ENCODE data around the gene ACADVL.

ACADVL gene

DNA sequence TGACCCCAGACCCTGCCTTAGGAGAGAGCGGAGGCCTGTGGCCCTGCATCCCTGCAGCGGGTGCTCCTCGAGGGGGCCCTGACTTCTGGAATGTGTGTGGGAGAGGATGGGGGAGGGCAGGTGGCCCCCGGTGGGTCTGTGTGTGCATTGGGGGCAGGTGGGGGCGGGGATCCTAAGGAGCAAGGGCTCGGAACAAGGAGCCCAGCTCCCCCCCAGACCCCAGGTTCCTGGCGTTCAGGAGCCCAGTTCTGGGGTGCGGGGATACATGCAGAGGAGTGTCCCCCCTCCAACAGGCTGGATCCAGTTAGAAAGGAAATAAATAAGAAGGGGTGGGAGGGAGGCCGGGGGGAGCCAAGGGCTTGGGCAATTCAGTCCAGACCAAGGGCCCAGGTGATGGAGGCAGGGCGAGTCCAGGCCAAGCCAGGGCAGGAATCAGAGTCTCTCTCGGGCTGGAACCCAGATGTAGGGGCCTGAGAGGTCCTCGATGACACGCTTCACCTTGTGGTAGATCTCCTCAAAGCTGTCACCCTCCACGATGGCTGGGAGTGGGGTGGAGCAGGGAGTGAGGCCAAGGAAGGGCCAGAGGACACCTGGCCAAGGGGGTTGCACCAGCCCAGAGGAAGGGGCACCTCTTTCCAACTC lies 29.3 kb upstream of the ACADVL start:
- no peak overlapping the region for H3K4me3 ChIP-seq (ENCODE audit: low read depth, low read length, poor library complexity, severe bottlenecking)
- H3K9me3 ChIP-seq (ENCODE audit: low read length), result no peaks in the 10 kb centered on the region
- no peaks in the 10 kb centered on the region for H3F3A ChIP-seq (ENCODE audit: insufficient read depth, low read length)
- H4K20me1 ChIP-seq (ENCODE audit: insufficient read depth, low read length), result no peaks in the 10 kb centered on the region
- no peak overlapping the region for H2AFZ ChIP-seq (ENCODE audit: low read length)
- H3K4me1 ChIP-seq (ENCODE audit: insufficient read depth, low read length, severe bottlenecking), result no peaks in the 10 kb centered on the region
- H3K9me2 ChIP-seq (ENCODE audit: low read depth, low read length), result no peaks in the 10 kb centered on the region
- peaks cover 7% of the 10 kb centered on the region; the same call in 1 of the 2 replicates for H3K27me3 ChIP-seq (ENCODE audit: insufficient read depth, low read length)
- no peak overlapping the region for H3K27ac ChIP-seq (ENCODE audit: low read depth, low read length, poor library complexity, severe bottlenecking)
- no peaks in the 10 kb centered on the region for H3K36me3 ChIP-seq (ENCODE audit: insufficient read depth, low read length)
- no peak for TF ChIP-seq EZH2 (IDR thresholded peaks at IDR 0.05; ENCODE audit: borderline replicate concordance, low read length)
- TF ChIP-seq, protein P1, sequence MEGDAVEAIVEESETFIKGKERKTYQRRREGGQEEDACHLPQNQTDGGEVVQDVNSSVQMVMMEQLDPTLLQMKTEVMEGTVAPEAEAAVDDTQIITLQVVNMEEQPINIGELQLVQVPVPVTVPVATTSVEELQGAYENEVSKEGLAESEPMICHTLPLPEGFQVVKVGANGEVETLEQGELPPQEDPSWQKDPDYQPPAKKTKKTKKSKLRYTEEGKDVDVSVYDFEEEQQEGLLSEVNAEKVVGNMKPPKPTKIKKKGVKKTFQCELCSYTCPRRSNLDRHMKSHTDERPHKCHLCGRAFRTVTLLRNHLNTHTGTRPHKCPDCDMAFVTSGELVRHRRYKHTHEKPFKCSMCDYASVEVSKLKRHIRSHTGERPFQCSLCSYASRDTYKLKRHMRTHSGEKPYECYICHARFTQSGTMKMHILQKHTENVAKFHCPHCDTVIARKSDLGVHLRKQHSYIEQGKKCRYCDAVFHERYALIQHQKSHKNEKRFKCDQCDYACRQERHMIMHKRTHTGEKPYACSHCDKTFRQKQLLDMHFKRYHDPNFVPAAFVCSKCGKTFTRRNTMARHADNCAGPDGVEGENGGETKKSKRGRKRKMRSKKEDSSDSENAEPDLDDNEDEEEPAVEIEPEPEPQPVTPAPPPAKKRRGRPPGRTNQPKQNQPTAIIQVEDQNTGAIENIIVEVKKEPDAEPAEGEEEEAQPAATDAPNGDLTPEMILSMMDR (IDR thresholded peaks at IDR 0.05; ENCODE audit: low read length), result no peak
- H3K9ac ChIP-seq (ENCODE audit: low read length), result no peak overlapping the region
- no peaks in the 10 kb centered on the region for H3K79me2 ChIP-seq (ENCODE audit: insufficient read depth, low read length)
- H3K4me2 ChIP-seq (ENCODE audit: low read length), result no peak overlapping the region

DNA sequence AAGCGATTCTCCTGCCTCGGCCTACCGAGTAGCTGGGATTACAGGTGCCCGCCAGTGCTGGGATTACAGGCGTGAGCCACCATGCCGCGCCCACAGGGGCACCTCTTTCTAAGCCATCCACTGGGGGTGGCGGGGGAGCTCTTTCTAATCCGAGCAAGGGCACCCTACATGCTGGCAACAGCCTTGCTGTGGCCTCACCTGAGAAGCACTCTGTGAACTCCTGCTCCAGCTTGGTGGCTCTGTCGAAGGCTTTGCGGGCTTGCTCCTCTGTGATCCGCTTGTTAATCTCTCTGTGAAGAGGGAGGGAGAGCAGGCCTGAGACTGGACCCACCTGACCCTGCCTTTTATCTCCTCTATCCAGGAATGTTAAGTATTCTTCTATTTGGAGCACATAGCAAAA lies 28.7 kb upstream of the ACADVL start:
- Histone ChIP-seq H3K9ac (ENCODE audit: low read length) (no peak overlapping the region), H3K9me2 (ENCODE audit: low read depth, low read length) (no peaks in the 10 kb centered on the region), H3K27me3 (ENCODE audit: insufficient read depth, low read length) (peaks cover 7% of the 10 kb centered on the region; the same call in 1 of the 2 replicates), H3K4me3 (ENCODE audit: low read depth, low read length, poor library complexity, severe bottlenecking) (no peak overlapping the region), H3K4me1 (ENCODE audit: insufficient read depth, low read length, severe bottlenecking) (no peaks in the 10 kb centered on the region), H3K4me2 (ENCODE audit: low read length) (no peak overlapping the region), H3K9me3 (ENCODE audit: low read length) (no peaks in the 10 kb centered on the region), H2AFZ (ENCODE audit: low read length) (no peak overlapping the region), H3K36me3 (ENCODE audit: insufficient read depth, low read length) (no peaks in the 10 kb centered on the region), H3K79me2 (ENCODE audit: insufficient read depth, low read length) (no peaks in the 10 kb centered on the region), H3K27ac (ENCODE audit: low read depth, low read length, poor library complexity, severe bottlenecking) (no peak overlapping the region), H3F3A (ENCODE audit: insufficient read depth, low read length) (no peaks in the 10 kb centered on the region), H4K20me1 (ENCODE audit: insufficient read depth, low read length) (no peaks in the 10 kb centered on the region)
- TF ChIP-seq, protein P1 (IDR thresholded peaks at IDR 0.05; ENCODE audit: low read length), result no peak
- TF ChIP-seq EZH2 (IDR thresholded peaks at IDR 0.05; ENCODE audit: borderline replicate concordance, low read length), result no peak

DNA sequence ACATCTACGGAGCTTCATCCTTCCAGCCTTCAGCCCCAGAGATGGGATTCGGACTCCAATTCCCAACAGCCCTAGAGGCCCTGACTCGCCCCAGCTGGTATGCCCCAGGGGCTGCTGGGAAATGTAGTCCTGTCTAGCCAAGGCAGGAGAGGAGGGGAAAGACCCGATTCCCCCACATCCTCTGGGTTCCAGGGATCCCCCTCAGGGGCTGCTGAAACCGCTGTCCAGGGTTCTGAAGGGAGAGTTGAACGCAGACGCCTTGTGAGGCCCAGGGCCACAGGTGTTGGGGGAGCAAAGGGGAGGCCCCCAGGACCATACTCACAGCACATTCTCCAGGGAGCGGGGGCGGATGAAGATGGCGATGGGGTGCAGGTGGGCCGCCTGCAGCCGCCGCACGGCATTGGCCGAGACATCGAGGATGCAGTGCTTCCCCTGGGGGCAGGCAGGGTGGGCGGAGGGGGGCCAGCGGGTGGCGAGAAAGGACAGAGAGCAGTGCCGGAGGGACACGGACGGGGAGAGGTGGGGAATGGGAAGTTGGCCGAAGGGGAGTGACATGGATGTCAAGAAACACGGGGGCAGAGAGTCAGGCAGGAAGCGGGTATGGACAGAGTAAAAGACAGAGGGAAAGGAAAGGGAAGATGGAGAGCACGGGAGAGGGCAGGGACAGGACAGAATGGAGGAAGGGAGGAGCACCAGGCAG lies 28.0 kb upstream of the ACADVL start:
- Histone ChIP-seq H3K4me3 (ENCODE audit: low read depth, low read length, poor library complexity, severe bottlenecking) (no peak overlapping the region), H3K9ac (ENCODE audit: low read length) (no peak overlapping the region), H4K20me1 (ENCODE audit: insufficient read depth, low read length) (no peaks in the 10 kb centered on the region), H3K27me3 (ENCODE audit: insufficient read depth, low read length) (peaks cover 7% of the 10 kb centered on the region; the same call in 1 of the 2 replicates), H3K9me3 (ENCODE audit: low read length) (no peaks in the 10 kb centered on the region), H3F3A (ENCODE audit: insufficient read depth, low read length) (no peaks in the 10 kb centered on the region), H3K36me3 (ENCODE audit: insufficient read depth, low read length) (no peaks in the 10 kb centered on the region), H3K27ac (ENCODE audit: low read depth, low read length, poor library complexity, severe bottlenecking) (no peak overlapping the region), H3K79me2 (ENCODE audit: insufficient read depth, low read length) (no peaks in the 10 kb centered on the region), H3K4me2 (ENCODE audit: low read length) (no peak overlapping the region), H2AFZ (ENCODE audit: low read length) (no peak overlapping the region), H3K9me2 (ENCODE audit: low read depth, low read length) (no peaks in the 10 kb centered on the region), H3K4me1 (ENCODE audit: insufficient read depth, low read length, severe bottlenecking) (no peaks in the 10 kb centered on the region)
- TF ChIP-seq EZH2 (IDR thresholded peaks at IDR 0.05; ENCODE audit: borderline replicate concordance, low read length), result no peak
- TF ChIP-seq, protein P1 (IDR thresholded peaks at IDR 0.05; ENCODE audit: low read length), result no peak

Measured in OCI-LY1 (cell line).